WTC11 (cell line): ENCODE measurements around the gene VEZF1.

ENCODE experiments used
- ATF2 ChIP-seq: sonication (generic); formaldehyde crosslinking; IDR thresholded peaks from 2 replicates; pipeline ENCODE4 v1.8.1; 2022; ENCODE audit warnings: low read depth, missing genetic modification reagents, borderline replicate concordance
- CREM ChIP-seq: sonication (generic); formaldehyde crosslinking; IDR thresholded peaks from 2 replicates; pipeline ENCODE4 v1.8.1; 2022; ENCODE audit warnings: mild to moderate bottlenecking, missing genetic modification reagents, moderate library complexity
- CTCF ChIP-seq: fragments of 200-600 bp; IDR thresholded peaks from 2 replicates; pipeline ENCODE4 v1.8.0; 2022; ENCODE audit warnings: antibody characterized with exemption
- ESRRA ChIP-seq: sonication (generic); formaldehyde crosslinking; IDR thresholded peaks from 2 replicates; pipeline ENCODE4 v1.8.1; 2022; ENCODE audit warnings: mild to moderate bottlenecking, missing genetic modification reagents, borderline replicate concordance
- MXD4 ChIP-seq: fragments of 250-450 bp; sonication (Bioruptor Pico); IDR thresholded peaks from 2 replicates; pipeline ENCODE4 v1.8.0; 2021; ENCODE audit warnings: mild to moderate bottlenecking, moderate library complexity, borderline replicate concordance
- TP53 ChIP-seq: sonication (generic); formaldehyde crosslinking; IDR thresholded peaks from 2 replicates; pipeline ENCODE4 v1.8.1; 2023; ENCODE audit warnings: mild to moderate bottlenecking, missing genetic modification reagents
- USF2 ChIP-seq: sonication (generic); formaldehyde crosslinking; IDR thresholded peaks from 2 replicates; pipeline ENCODE4 v1.8.1; 2023; ENCODE audit warnings: mild to moderate bottlenecking, missing genetic modification reagents, moderate library complexity
- TF ChIP-seq, protein P1 (sequence below): sonication (generic); formaldehyde crosslinking; IDR thresholded peaks from 2 replicates; pipeline ENCODE4 v1.8.1; 2023; ENCODE audit warnings: mild to moderate bottlenecking, missing genetic modification reagents, moderate library complexity
- TF ChIP-seq, protein P2 (sequence below): sonication (generic); formaldehyde crosslinking; conservative IDR thresholded peaks from 2 replicates; pipeline ENCODE4 v1.8.1; 2023; ENCODE audit warnings: mild to moderate bottlenecking, low read depth, missing genetic modification reagents, moderate library complexity

DNA sequence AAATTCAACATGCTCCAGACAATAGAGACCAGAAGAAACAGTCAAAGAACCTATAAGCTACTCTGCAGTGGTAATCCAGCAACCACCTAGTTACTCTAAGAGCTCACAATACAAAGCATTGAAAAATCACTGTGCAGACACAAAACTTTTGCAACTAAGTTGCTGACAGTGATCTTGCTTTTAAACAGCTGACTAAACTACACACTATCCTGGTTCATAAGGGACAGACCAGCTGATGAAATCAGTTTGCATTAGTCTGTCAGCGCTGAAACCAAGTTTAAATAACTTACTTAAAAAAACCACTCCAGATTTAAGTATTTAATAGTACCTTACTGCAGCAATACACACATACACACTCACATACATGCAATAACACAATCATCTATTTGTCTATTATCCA is 4.6 kb downstream of the VEZF1 start:
- TF ChIP-seq MXD4 (CRISPR knock-in tag) (no peak), CTCF (no peak), ESRRA (no peak), TP53 (CRISPR knock-in tag) (no peak), USF2 (CRISPR knock-in tag) (no peak), ATF2 (CRISPR knock-in tag) (no peak), CREM (CRISPR knock-in tag) (no peak)
- TF ChIP-seq, protein P1, sequence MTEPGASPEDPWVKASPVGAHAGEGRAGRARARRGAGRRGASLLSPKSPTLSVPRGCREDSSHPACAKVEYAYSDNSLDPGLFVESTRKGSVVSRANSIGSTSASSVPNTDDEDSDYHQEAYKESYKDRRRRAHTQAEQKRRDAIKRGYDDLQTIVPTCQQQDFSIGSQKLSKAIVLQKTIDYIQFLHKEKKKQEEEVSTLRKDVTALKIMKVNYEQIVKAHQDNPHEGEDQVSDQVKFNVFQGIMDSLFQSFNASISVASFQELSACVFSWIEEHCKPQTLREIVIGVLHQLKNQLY (CRISPR knock-in tag), result no peak
- TF ChIP-seq, protein P2, sequence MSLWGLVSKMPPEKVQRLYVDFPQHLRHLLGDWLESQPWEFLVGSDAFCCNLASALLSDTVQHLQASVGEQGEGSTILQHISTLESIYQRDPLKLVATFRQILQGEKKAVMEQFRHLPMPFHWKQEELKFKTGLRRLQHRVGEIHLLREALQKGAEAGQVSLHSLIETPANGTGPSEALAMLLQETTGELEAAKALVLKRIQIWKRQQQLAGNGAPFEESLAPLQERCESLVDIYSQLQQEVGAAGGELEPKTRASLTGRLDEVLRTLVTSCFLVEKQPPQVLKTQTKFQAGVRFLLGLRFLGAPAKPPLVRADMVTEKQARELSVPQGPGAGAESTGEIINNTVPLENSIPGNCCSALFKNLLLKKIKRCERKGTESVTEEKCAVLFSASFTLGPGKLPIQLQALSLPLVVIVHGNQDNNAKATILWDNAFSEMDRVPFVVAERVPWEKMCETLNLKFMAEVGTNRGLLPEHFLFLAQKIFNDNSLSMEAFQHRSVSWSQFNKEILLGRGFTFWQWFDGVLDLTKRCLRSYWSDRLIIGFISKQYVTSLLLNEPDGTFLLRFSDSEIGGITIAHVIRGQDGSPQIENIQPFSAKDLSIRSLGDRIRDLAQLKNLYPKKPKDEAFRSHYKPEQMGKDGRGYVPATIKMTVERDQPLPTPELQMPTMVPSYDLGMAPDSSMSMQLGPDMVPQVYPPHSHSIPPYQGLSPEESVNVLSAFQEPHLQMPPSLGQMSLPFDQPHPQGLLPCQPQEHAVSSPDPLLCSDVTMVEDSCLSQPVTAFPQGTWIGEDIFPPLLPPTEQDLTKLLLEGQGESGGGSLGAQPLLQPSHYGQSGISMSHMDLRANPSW (CRISPR knock-in tag), result no peak
